Measurements from ENCODE around the gene MBOAT7. TPM values are rescaled to one million over a fixed set of nuclear protein-coding genes. Genes with fewer than 3 reads are reported as not detected.

MBOAT7 gene, protein sequence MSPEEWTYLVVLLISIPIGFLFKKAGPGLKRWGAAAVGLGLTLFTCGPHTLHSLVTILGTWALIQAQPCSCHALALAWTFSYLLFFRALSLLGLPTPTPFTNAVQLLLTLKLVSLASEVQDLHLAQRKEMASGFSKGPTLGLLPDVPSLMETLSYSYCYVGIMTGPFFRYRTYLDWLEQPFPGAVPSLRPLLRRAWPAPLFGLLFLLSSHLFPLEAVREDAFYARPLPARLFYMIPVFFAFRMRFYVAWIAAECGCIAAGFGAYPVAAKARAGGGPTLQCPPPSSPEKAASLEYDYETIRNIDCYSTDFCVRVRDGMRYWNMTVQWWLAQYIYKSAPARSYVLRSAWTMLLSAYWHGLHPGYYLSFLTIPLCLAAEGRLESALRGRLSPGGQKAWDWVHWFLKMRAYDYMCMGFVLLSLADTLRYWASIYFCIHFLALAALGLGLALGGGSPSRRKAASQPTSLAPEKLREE
- total RNA-seq (2021; fragmentation: NEBNext Ultra II Directional; extraction: Animal tissue kit (Norgen Biotek cat#: 25700)) (90.9 and 103 TPM in 2 replicates), polyA plus RNA-seq (2011; rRNA removed) (85.5 and 147 TPM in 2 replicates), polyA minus RNA-seq (2011; rRNA and poly(A)+ RNA removed) (25.7 and 31.5 TPM in 2 replicates)
- 55.1 TPM for polyA plus RNA-seq (2011; cell fraction: cytosol; rRNA removed)
- polyA plus RNA-seq (2011; cell fraction: nucleus; rRNA removed) = 111 TPM
- polyA plus RNA-seq (2012, experiment 1 of 2) = 67.8 to 94.5 TPM (median 90.7 TPM) in 4 replicates
- 98.0 TPM for polyA plus RNA-seq (2012, experiment 2 of 2)
- 186 TPM for polyA plus RNA-seq (2013, experiment 1 of 2)
- 198 TPM for polyA plus RNA-seq (2013, experiment 2 of 2)
- 60.0 TPM for polyA minus RNA-seq (2011; cell fraction: cytosol; rRNA and poly(A)+ RNA removed)
- 54.3 TPM for polyA minus RNA-seq (2011; cell fraction: nucleus; rRNA and poly(A)+ RNA removed)
- long read RNA-seq, experiment 1, transcript MBOAT7-201 (8 exons, 2,529 nt) = major isoform, 34 of 115 reads
- long read RNA-seq, experiment 1, transcript MBOAT7-212 (2 exons, 3,039 nt) = minor isoform, 15 of 115 reads
- long read RNA-seq, experiment 1, partial matches to known transcripts = 50 of 115 reads
- long read RNA-seq, experiment 1, other reads (novel, unspliced or antisense) = 14 of 115 reads
- long read RNA-seq, experiment 2, partial matches to known transcripts = 0 of 2 reads
- long read RNA-seq, experiment 2, other reads (novel, unspliced or antisense) = 1 of 2 reads

DNA sequence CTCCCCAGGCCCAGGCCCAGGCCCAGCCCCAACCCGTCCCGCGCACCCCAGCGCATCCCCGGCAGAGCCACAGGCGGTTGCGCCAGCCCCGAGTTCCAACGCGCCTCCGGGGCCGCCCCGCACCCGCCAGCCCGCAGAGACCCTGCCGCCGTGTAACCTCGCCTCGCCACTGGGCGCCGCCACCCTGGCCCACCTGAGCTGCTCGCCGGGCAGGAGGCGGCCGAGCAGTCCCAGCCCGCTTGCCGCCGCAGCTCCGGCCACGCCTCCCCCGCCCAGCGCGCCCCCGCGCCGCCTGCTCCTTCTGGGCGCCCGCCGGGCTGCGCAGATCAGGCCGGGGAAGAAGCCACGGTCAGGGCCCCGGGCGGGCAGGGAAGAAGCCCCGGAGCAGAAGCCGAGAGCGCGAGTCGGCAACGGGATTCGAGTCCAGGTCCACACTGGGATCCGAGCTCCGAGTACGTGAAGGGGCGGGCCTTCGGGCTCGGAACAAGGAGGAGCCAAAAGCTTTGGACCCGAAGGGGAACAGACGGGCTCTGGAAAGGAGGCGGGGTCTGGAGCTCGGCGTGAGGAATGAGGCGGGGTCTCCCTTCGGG, at the start of gene MBOAT7:
TSS of gene MBOAT7 (minus strand) at position 436 of the 590 bp plus-strand sequence. CDS start 1,072 bp downstream, outside the sequence.
- ChIA-PET CTCF (ENCODE audit: partially characterized antibody) (interaction anchor here (0.5 to 2.3 kb wide), 13 partner anchors 9 to 202 kb away, joined by 3 to 7 read pairs (median 4); no protein-coding TSS in a partner anchor), POLR2A (ENCODE audit: partially characterized antibody) (interaction anchor here (0.6 to 28.7 kb wide), 11 partner anchors 10 to 239 kb away, joined by 3 to 909 read pairs (median 5); partner anchors contain the start of genes CNOT3, LENG1, RPS9 and TMC4)
- no peak for FAIRE-seq
- Histone ChIP-seq H2AK5ac (ENCODE audit: low read depth, low read length) (no peak within 1 kb of the TSS), H2BK12ac (ENCODE audit: low read depth, low read length) (peak within 1 kb of the TSS; percentile 100), H3K23me2 (ENCODE audit: low read depth, low read length) (peaks cover 11% of the 10 kb centered on the region), H3K9ac (replicated peaks in 1 of 4; ENCODE audit: extremely low read depth in 1 of 4, low read depth in 3 of 4, low read length in 3 of 4) (peak within 1 kb of the TSS; percentile 83 to 99 (median 93)), H2BK15ac (ENCODE audit: low read length) (peak within 1 kb of the TSS; percentile 94; the same call in 1 of the 2 replicates), H2BK120ac (replicated peaks; ENCODE audit: low read depth, low read length) (peak within 1 kb of the TSS; percentile 50), H3K4ac (replicated peaks; ENCODE audit: insufficient read length, low read depth, low read length) (peak within 1 kb of the TSS; percentile 30), H4K91ac (replicated peaks; ENCODE audit: insufficient read length, low read length) (peak within 1 kb of the TSS; percentile 86), H4K5ac (ENCODE audit: insufficient read length, low read depth, low read length) (peak within 1 kb of the TSS; percentile 97), H2AFZ (ENCODE audit: low read length) (peak within 1 kb of the TSS; percentile 85; the same call in 1 of the 2 replicates), H3K14ac (ENCODE audit: insufficient read length) (no peak within 1 kb of the TSS), H3K27ac (ENCODE audit: low read depth, low read length) (peak within 1 kb of the TSS; percentile 99), H2BK5ac (ENCODE audit: low read depth, low read length) (peak within 1 kb of the TSS; percentile 100), H3K4me2 (ENCODE audit: insufficient read depth in 1 of 2, low read depth in 2 of 2, low read length in 2 of 2) (peak within 1 kb of the TSS; percentile 80 to 97), H3K18ac (ENCODE audit: extremely low read depth, low read length) (peak within 1 kb of the TSS; percentile 99), H3K79me2 (ENCODE audit: control insufficient read depth in 1 of 2, insufficient read depth in 2 of 2, low read length in 2 of 2) (peaks cover 3 to 32% of the 10 kb centered on the region in 2 experiments; a peak in 3 of 4 replicates), H3K9me3 (ENCODE audit: insufficient read depth in 2 of 2, low read depth in 1 of 2, low read length in 1 of 2) (no peaks in the 10 kb centered on the region), H3K36me3 (ENCODE audit: control insufficient read depth in 2 of 4, insufficient read depth in 4 of 4, low read length in 3 of 4) (peaks cover 4 to 18% (median 7%) of the 10 kb centered on the region in 4 experiments; a peak in 7 of 8 replicates), H3K4me3 (ENCODE audit: extremely low read depth in 1 of 4, insufficient read depth in 2 of 4, low read depth in 3 of 4, low read length in 4 of 4) (peak within 1 kb of the TSS; percentile 67 to 96 (median 83)), H3K4me1 (replicated peaks in 1 of 4; ENCODE audit: control insufficient read depth in 3 of 4, insufficient read depth in 4 of 4, low read length in 3 of 4) (peaks cover 3 to 12% (median 7%) of the 10 kb centered on the region in 4 experiments; a peak in 5 of 7 replicates), H3K79me1 (ENCODE audit: low read depth, low read length) (peaks cover 13% of the 10 kb centered on the region), H2BK20ac (ENCODE audit: low read length) (no peak within 1 kb of the TSS), H4K20me1 (replicated peaks in 1 of 2; ENCODE audit: control insufficient read depth in 1 of 2, insufficient read depth in 2 of 2, low read length in 2 of 2) (peaks cover 0 to 10% of the 10 kb centered on the region in 2 experiments), H3K23ac (ENCODE audit: insufficient read length) (no peak within 1 kb of the TSS), H4K8ac (ENCODE audit: extremely low read depth, insufficient read depth, low read length) (peak within 1 kb of the TSS; percentile 99), H3K27me3 (replicated peaks in 1 of 4; ENCODE audit: control insufficient read depth in 3 of 4, extremely low read depth in 1 of 4, insufficient read depth in 3 of 4, low read length in 3 of 4) (no peaks in the 10 kb centered on the region), H3K56ac (replicated peaks; ENCODE audit: insufficient read length, low read depth, low read length) (peak within 1 kb of the TSS; percentile 93)
- no peak for DNase-seq (ENCODE audit: low read depth in 1 of 2, low spot score in 2 of 2)
- WGBS, 2 experiments (ENCODE audit: extremely low coverage in 1 of 2, insufficient coverage in 1 of 2, insufficient read length in 1 of 2, insufficient replicate concordance in 2 of 2, low coverage in 1 of 2, low lambda C conversion rate in 2 of 2, missing lambda C conversion rate in 1 of 2) = 2% methylated on average over 26 of the region's 64 CpGs; no CpG with 5 or more reads in 1 of the 2 experiments
- TF ChIP-seq, protein P1, sequence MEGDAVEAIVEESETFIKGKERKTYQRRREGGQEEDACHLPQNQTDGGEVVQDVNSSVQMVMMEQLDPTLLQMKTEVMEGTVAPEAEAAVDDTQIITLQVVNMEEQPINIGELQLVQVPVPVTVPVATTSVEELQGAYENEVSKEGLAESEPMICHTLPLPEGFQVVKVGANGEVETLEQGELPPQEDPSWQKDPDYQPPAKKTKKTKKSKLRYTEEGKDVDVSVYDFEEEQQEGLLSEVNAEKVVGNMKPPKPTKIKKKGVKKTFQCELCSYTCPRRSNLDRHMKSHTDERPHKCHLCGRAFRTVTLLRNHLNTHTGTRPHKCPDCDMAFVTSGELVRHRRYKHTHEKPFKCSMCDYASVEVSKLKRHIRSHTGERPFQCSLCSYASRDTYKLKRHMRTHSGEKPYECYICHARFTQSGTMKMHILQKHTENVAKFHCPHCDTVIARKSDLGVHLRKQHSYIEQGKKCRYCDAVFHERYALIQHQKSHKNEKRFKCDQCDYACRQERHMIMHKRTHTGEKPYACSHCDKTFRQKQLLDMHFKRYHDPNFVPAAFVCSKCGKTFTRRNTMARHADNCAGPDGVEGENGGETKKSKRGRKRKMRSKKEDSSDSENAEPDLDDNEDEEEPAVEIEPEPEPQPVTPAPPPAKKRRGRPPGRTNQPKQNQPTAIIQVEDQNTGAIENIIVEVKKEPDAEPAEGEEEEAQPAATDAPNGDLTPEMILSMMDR (IDR thresholded peaks at IDR 0.05; ENCODE audit: control extremely low read depth in 1 of 3, insufficient read depth in 1 of 3, low read depth in 1 of 3, low read length in 3 of 3) = peak; percentile 9 to 48 (median 25)
- TF ChIP-seq, protein P2, sequence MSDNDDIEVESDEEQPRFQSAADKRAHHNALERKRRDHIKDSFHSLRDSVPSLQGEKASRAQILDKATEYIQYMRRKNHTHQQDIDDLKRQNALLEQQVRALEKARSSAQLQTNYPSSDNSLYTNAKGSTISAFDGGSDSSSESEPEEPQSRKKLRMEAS (IDR thresholded peaks at IDR 0.05) = 0 out of 2 replicates have a peak, but pooled peaks have one; percentile 31
